Measurements from ENCODE around the gene SYNJ2. TPM values are rescaled to one million over a fixed set of nuclear protein-coding genes. Genes with fewer than 3 reads are reported as not detected.

SYNJ2 gene
- total RNA-seq, 1 donor from 2014 or later = 31.8 TPM

GRCh38 chr6:158109748-158110147 lies 128.1 kb downstream of the SYNJ2 start:
- no peaks in the 10 kb centered on the region for H3K4me1 Mint-ChIP-seq (ENCODE audit: low read depth, unreplicated experiment)
- no peaks in the 10 kb centered on the region for H3K9me3 ChIP-seq (ENCODE audit: insufficient read depth, low read depth, low read length)

GRCh38 chr6:158110986-158111385 lies 129.3 kb downstream of the SYNJ2 start:
- H3K9ac ChIP-seq (ENCODE audit: low read length) = no peak overlapping the region
- H3K4me1 ChIP-seq (ENCODE audit: insufficient read depth, low read length) = no peaks in the 10 kb centered on the region
- H3K4me3 ChIP-seq (ENCODE audit: insufficient read depth, low read depth, low read length) = no peak overlapping the region
- no peaks in the 10 kb centered on the region for H3K27me3 ChIP-seq (ENCODE audit: insufficient read depth, low read length)
- DNase-seq (ENCODE audit: low read depth) = no peak
- Mint-ChIP-seq H3K4me3 (ENCODE audit: unreplicated experiment) (no peak overlapping the region), H3K27ac (ENCODE audit: unreplicated experiment) (no peak overlapping the region), H3K36me3 (ENCODE audit: low read depth, unreplicated experiment) (peaks cover 22% of the 10 kb centered on the region), H3K27me3 (ENCODE audit: low read depth, unreplicated experiment) (no peaks in the 10 kb centered on the region), H3K4me1 (ENCODE audit: low read depth, unreplicated experiment) (no peaks in the 10 kb centered on the region), H3K9me3 (ENCODE audit: unreplicated experiment) (no peaks in the 10 kb centered on the region)
- peaks cover 5% of the 10 kb centered on the region for H3K36me3 ChIP-seq (ENCODE audit: insufficient read depth, low read length)
- H3K4me2 ChIP-seq (ENCODE audit: low read length) = no peak overlapping the region
- H4K20me1 ChIP-seq (ENCODE audit: insufficient read depth, low read length) = no peaks in the 10 kb centered on the region
- FAIRE-seq = no peak
- H3K27ac ChIP-seq (ENCODE audit: low read depth, low read length) = no peak overlapping the region
- TF ChIP-seq CTCF (IDR thresholded peaks at IDR 0.05; ENCODE audit: insufficient read depth, low read depth, low read length) (no peak), EZH2 (IDR thresholded peaks at IDR 0.05; ENCODE audit: insufficient read depth, low read length) (no peak)
- no peaks in the 10 kb centered on the region for H3K79me2 ChIP-seq (ENCODE audit: insufficient read depth, low read length)
- no peaks in the 10 kb centered on the region for H3K9me3 ChIP-seq (ENCODE audit: insufficient read depth, low read depth, low read length)
- H2AFZ ChIP-seq (ENCODE audit: low read depth, low read length) = no peak overlapping the region

More at GRCh38 chr6:158109748-158110147, 128.1 kb downstream of the SYNJ2 start:
- TF ChIP-seq CTCF (IDR thresholded peaks at IDR 0.05; ENCODE audit: insufficient read depth, low read depth, low read length) = no peak
- TF ChIP-seq EZH2 (IDR thresholded peaks at IDR 0.05; ENCODE audit: insufficient read depth, low read length) = no peak
- Mint-ChIP-seq H3K4me3 (ENCODE audit: unreplicated experiment) (no peak overlapping the region), H3K9me3 (ENCODE audit: unreplicated experiment) (no peaks in the 10 kb centered on the region), H3K27me3 (ENCODE audit: low read depth, unreplicated experiment) (no peaks in the 10 kb centered on the region), H3K36me3 (ENCODE audit: low read depth, unreplicated experiment) (peaks cover 19% of the 10 kb centered on the region), H3K27ac (ENCODE audit: unreplicated experiment) (no peak overlapping the region)
- Histone ChIP-seq H3K27ac (ENCODE audit: low read depth, low read length) (no peak overlapping the region), H3K4me3 (ENCODE audit: insufficient read depth, low read depth, low read length) (no peak overlapping the region), H3K4me1 (ENCODE audit: insufficient read depth, low read length) (no peaks in the 10 kb centered on the region), H3K9ac (ENCODE audit: low read length) (no peak overlapping the region), H4K20me1 (ENCODE audit: insufficient read depth, low read length) (peaks cover 7% of the 10 kb centered on the region), H2AFZ (ENCODE audit: low read depth, low read length) (no peak overlapping the region), H3K36me3 (ENCODE audit: insufficient read depth, low read length) (peaks cover 5% of the 10 kb centered on the region), H3K4me2 (ENCODE audit: low read length) (no peak overlapping the region), H3K27me3 (ENCODE audit: insufficient read depth, low read length) (no peaks in the 10 kb centered on the region), H3K79me2 (ENCODE audit: insufficient read depth, low read length) (no peaks in the 10 kb centered on the region)
- FAIRE-seq = no peak
- no peak for DNase-seq (ENCODE audit: low read depth)

GRCh38 chr6:158111987-158112386 lies 130.3 kb downstream of the SYNJ2 start:
- Histone ChIP-seq H3K4me1 (ENCODE audit: insufficient read depth, low read length) (no peaks in the 10 kb centered on the region), H3K9me3 (ENCODE audit: insufficient read depth, low read depth, low read length) (no peaks in the 10 kb centered on the region), H3K4me2 (ENCODE audit: low read length) (no peak overlapping the region), H3K4me3 (ENCODE audit: insufficient read depth, low read depth, low read length) (no peak overlapping the region), H3K36me3 (ENCODE audit: insufficient read depth, low read length) (peaks cover 5% of the 10 kb centered on the region), H3K27ac (ENCODE audit: low read depth, low read length) (no peak overlapping the region), H3K27me3 (ENCODE audit: insufficient read depth, low read length) (no peaks in the 10 kb centered on the region), H4K20me1 (ENCODE audit: insufficient read depth, low read length) (no peaks in the 10 kb centered on the region), H3K9ac (ENCODE audit: low read length) (no peak overlapping the region), H3K79me2 (ENCODE audit: insufficient read depth, low read length) (no peaks in the 10 kb centered on the region), H2AFZ (ENCODE audit: low read depth, low read length) (no peak overlapping the region)
- H3K4me3 Mint-ChIP-seq (ENCODE audit: unreplicated experiment) = no peak overlapping the region
- H3K9me3 Mint-ChIP-seq (ENCODE audit: unreplicated experiment) = no peaks in the 10 kb centered on the region
- no peaks in the 10 kb centered on the region for H3K4me1 Mint-ChIP-seq (ENCODE audit: low read depth, unreplicated experiment)
- TF ChIP-seq EZH2 (IDR thresholded peaks at IDR 0.05; ENCODE audit: insufficient read depth, low read length) (no peak), CTCF (IDR thresholded peaks at IDR 0.05; ENCODE audit: insufficient read depth, low read depth, low read length) (no peak)
- DNase-seq (ENCODE audit: low read depth) (no peak), FAIRE-seq (no peak)
- H3K27ac Mint-ChIP-seq (ENCODE audit: unreplicated experiment) = no peak overlapping the region
- no peaks in the 10 kb centered on the region for H3K27me3 Mint-ChIP-seq (ENCODE audit: low read depth, unreplicated experiment)
- H3K36me3 Mint-ChIP-seq (ENCODE audit: low read depth, unreplicated experiment) = peaks cover 24% of the 10 kb centered on the region

Data from astrocyte (in vitro differentiated cells and primary cell).